CD4-positive, CD25-positive, alpha-beta regulatory T cell (primary cell): ENCODE measurements around the gene URAD. TPM values are rescaled to one million over a fixed set of nuclear protein-coding genes. Genes with fewer than 3 reads are reported as not detected.
A peak's percentile ranks its signal among the peaks of the same experiment; 100 is the strongest.

Experiments used
- ATAC-seq, 2 donors: fragments of 150-1000 bp; cut with Tn5 transposase; one replicate each; pipeline ENCODE4 v1.10.0; 2021; ENCODE audit warnings: low read depth in 2 of 2, moderate number of reproducible peaks in 2 of 2, moderate library complexity in 1 of 2
- DNase-seq, 3 donors: peaks; one replicate each; pipeline versions ENCODE4 v3.0.0 to v3.0.0-alpha.2; 2012 to 2022; ENCODE audit warnings: mixed read lengths in 1 of 3
- H3K27ac ChIP-seq: one replicate; pipeline ENCODE4 v1.7.0; 2013; ENCODE audit warnings: mild to moderate bottlenecking, low read length; ENCODE audit not compliant: insufficient read depth, poor library complexity, severe bottlenecking
- H3K27me3 ChIP-seq: one replicate; pipeline ENCODE4 v1.7.0; 2013; ENCODE audit warnings: low read length; ENCODE audit not compliant: control insufficient read depth, insufficient read depth
- H3K36me3 ChIP-seq: one replicate; pipeline ENCODE4 v1.7.0; 2013; ENCODE audit warnings: mild to moderate bottlenecking, low read length, moderate library complexity; ENCODE audit not compliant: control insufficient read depth, insufficient read depth
- H3K4me1 ChIP-seq: 2 replicates; pipeline ENCODE4 v1.7.0; 2013; ENCODE audit warnings: mild to moderate bottlenecking, low read length; ENCODE audit not compliant: insufficient read depth, control insufficient read depth, poor library complexity, severe bottlenecking
- H3K4me3 ChIP-seq: one replicate; pipeline ENCODE4 v1.7.0; 2013; ENCODE audit warnings: low read depth, mild to moderate bottlenecking, low read length, moderate library complexity
- H3K9me3 ChIP-seq, 2 experiments: 1 replicate in 1 of 2; 2 replicates in 1 of 2; pipeline ENCODE4 v1.7.0; 2013; ENCODE audit warnings: low read length in 2 of 2, mild to moderate bottlenecking in 1 of 2, moderate library complexity in 1 of 2; ENCODE audit not compliant: control insufficient read depth in 2 of 2
- H3K27ac Mint-ChIP-seq, 3 donors: one replicate each; pipeline ENCODE4 v1.8.0; 2020 to 2022; ENCODE audit warnings: mild to moderate bottlenecking in 3 of 3, mixed read lengths in 3 of 3, moderate library complexity in 2 of 3
- H3K27me3 Mint-ChIP-seq: one replicate; pipeline ENCODE4 v1.8.0; 2022; ENCODE audit warnings: mild to moderate bottlenecking, mixed read lengths
- H3K36me3 Mint-ChIP-seq: one replicate; pipeline ENCODE4 v1.8.0; 2020; ENCODE audit warnings: mixed read lengths
- H3K4me1 Mint-ChIP-seq, 4 donors: one replicate each; pipeline ENCODE4 v1.8.0; 2020 to 2022; ENCODE audit warnings: mixed read lengths in 4 of 4, mild to moderate bottlenecking in 1 of 4
- H3K4me3 Mint-ChIP-seq, 4 donors: one replicate each; pipeline ENCODE4 v1.8.0; 2020 to 2022; ENCODE audit warnings: mild to moderate bottlenecking in 4 of 4, mixed read lengths in 4 of 4, moderate library complexity in 3 of 4
- H3K9me3 Mint-ChIP-seq, 7 donors: one replicate each; pipeline ENCODE4 v1.8.0; 2020 to 2022; ENCODE audit warnings: mixed read lengths in 7 of 7, mild to moderate bottlenecking in 3 of 7, moderate library complexity in 2 of 7
- polyA plus RNA-seq, 4 donors: library from polyadenylated mRNA; unstranded; fragments of 300-500 nt; fragmentation: Illumina TruSeq; gene quantifications; one replicate each; pipeline ENCODE4 v1.2.3, GENCODE V29; 2021
- total RNA-seq: library from RNA; stranded (reverse); gene quantifications from one replicate; pipeline ENCODE4 v1.2.3, GENCODE V29; 2022

The URAD gene
- total and polyA plus RNA-seq, 5 donors from 2014 or later, result not detected

DNA sequence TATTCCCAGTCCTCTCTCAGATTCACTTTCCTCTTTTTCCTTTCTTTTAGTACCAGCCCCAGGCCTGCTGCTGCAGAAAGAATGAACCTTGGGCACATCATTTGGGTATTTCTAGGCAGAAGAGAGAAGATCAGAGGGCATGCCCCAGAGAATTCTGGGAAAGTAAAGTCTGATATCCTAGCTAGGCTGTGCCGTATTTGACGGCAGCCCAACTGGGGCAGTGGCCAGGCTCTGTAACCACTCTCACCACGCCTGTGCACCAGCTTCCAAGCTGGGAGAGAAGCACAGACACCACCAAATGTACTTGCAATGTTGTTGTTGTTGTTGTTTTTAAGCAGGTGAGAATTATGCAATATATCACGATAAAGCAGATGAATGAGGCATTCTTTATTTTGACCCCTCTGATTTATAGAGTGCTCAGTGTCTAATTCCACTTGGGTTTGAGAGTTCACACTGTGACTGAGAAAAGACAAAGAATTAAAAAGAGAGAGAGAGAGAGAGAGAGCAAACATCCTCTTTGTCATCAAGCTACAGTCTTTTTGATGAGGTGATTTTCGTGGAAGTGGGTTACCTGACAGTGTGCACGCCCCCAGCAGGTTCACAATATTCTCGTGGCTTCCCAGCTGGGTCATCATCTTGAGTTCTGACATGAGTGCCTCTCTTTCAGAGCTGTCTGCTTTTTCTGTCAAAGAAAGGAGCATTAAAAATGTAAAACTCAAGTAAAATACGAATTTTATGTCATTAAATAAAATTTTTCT is 39.3 kb upstream of the URAD start:
- H3K36me3 Mint-ChIP-seq, result no peaks in the 10 kb centered on the region
- no peak overlapping the region for H3K4me3 Mint-ChIP-seq
- H3K27ac Mint-ChIP-seq, result no peak overlapping the region

DNA sequence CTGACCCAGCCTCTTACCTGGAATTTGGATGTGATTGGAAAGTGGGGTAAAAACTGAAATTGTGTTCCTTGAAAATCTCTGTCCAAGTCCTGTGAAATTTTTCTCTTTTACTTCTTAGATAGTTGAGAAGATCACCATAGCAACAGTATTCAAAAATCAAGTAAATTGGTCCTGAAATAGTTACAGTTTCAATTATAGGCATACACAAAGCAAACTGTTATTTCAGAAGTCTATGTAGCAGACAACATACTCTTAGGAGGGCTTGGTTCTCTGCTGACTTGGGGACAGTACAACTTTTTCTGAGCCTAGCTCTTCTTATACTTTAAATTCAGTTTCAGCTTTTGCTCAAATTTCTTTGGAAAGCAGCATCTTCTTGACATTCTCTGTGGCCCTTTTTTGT is 38.6 kb upstream of the URAD start:
- no peak overlapping the region for H3K27ac Mint-ChIP-seq
- DNase-seq (no peak), ATAC-seq (no peak)
- peaks cover 0 to 2% (median 0%) of the 10 kb centered on the region in 4 donors for H3K4me1 Mint-ChIP-seq
- H3K27me3 Mint-ChIP-seq, result peaks cover 16% of the 10 kb centered on the region
- Histone ChIP-seq H3K27me3 (peaks cover 2% of the 10 kb centered on the region), H3K4me1 (no peaks in the 10 kb centered on the region), H3K27ac (no peak overlapping the region), H3K4me3 (no peak overlapping the region), H3K9me3 (no peaks in the 10 kb centered on the region), H3K36me3 (no peaks in the 10 kb centered on the region)
- H3K36me3 Mint-ChIP-seq, result no peaks in the 10 kb centered on the region
- H3K4me3 Mint-ChIP-seq, result no peak overlapping the region
- H3K9me3 Mint-ChIP-seq, result peaks cover 0 to 3% (median 0%) of the 10 kb centered on the region in 7 donors

More for the DNA sequence above, 39.3 kb upstream of the URAD start:
- peak in 1 of 3 donors; percentile 53 for DNase-seq
- H3K4me1 ChIP-seq, result no peaks in the 10 kb centered on the region
- no peaks in the 10 kb centered on the region for H3K36me3 ChIP-seq
- peaks cover 0 to 2% (median 0%) of the 10 kb centered on the region in 4 donors for H3K4me1 Mint-ChIP-seq
- peaks cover 0 to 3% (median 0%) of the 10 kb centered on the region in 7 donors for H3K9me3 Mint-ChIP-seq
- no peaks in the 10 kb centered on the region for H3K9me3 ChIP-seq
- H3K27ac ChIP-seq, result no peak overlapping the region
- no peak for ATAC-seq
- peaks cover 2% of the 10 kb centered on the region for H3K27me3 ChIP-seq
- no peak overlapping the region for H3K4me3 ChIP-seq
- peaks cover 16% of the 10 kb centered on the region for H3K27me3 Mint-ChIP-seq

DNA sequence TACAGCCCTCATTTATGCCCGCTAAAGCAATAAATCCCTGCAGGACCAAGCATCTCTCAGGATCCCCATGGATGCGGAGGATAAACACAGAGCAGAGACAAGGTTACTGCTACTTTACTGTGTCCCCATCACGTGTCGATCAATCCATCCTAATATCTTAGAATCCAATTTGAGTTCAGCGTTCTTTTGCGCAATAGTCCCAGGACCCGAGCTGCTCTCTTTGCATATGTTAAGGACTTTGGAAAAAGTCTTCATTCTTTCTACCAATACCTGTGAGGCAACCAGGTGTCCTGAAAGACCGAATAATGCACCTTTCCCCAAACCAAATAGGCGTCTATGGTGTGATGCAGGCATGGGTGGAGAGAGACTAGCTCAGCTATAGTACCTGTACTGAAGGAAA is 38.0 kb upstream of the URAD start:
- Mint-ChIP-seq H3K27ac (no peak overlapping the region), H3K4me3 (no peak overlapping the region), H3K27me3 (peaks cover 16% of the 10 kb centered on the region), H3K9me3 (peaks cover 0 to 3% (median 0%) of the 10 kb centered on the region in 7 donors), H3K36me3 (no peaks in the 10 kb centered on the region), H3K4me1 (no peaks in the 10 kb centered on the region)
- no peak for DNase-seq
- Histone ChIP-seq H3K36me3 (no peaks in the 10 kb centered on the region), H3K4me3 (no peak overlapping the region), H3K27ac (no peak overlapping the region), H3K27me3 (peaks cover 2% of the 10 kb centered on the region), H3K4me1 (no peaks in the 10 kb centered on the region), H3K9me3 (no peaks in the 10 kb centered on the region)
- ATAC-seq, result no peak

DNA sequence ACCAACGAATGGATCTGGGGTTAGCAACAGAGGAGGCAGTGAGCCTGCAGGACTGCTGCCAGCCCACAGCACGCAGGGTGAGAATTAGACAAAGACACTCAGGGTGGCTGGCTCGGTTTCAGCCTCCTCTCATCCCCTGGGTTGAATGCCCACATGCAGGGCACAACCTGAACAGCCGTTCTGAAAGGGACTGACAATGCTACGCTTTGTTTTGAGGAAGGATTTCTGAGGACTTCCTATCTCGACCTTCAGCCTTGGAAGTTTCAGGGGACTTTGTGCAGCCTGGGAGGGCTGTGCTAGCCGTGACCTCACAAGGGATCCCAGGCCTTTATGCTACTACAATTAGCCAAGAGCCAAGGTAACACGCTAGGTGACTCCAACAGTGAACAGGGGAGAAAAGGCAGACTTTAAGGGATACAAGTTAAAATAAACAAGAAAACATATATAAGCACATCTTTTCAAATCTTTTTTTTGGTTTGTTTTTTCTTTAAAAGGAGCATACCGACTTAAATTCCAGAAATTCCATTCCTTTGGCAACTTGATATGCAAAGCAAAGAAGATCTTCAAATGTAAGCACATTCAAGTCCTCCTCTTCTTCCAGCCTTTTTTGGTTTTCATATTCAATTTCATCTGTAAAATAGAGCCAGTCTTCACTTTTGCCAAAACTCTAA is 34.5 kb upstream of the URAD start:
- Mint-ChIP-seq H3K4me3 (no peak overlapping the region), H3K36me3 (no peaks in the 10 kb centered on the region), H3K4me1 (no peaks in the 10 kb centered on the region), H3K9me3 (peaks cover 0 to 3% (median 0%) of the 10 kb centered on the region in 7 donors), H3K27me3 (peaks cover 11% of the 10 kb centered on the region), H3K27ac (no peak overlapping the region)
- H3K27me3 ChIP-seq, result no peaks in the 10 kb centered on the region
- DNase-seq, result no peak
- no peaks in the 10 kb centered on the region for H3K9me3 ChIP-seq
- no peaks in the 10 kb centered on the region for H3K4me1 ChIP-seq
- ATAC-seq, result no peak
- H3K36me3 ChIP-seq, result no peaks in the 10 kb centered on the region
- H3K4me3 ChIP-seq, result no peak overlapping the region
- no peak overlapping the region for H3K27ac ChIP-seq

DNA sequence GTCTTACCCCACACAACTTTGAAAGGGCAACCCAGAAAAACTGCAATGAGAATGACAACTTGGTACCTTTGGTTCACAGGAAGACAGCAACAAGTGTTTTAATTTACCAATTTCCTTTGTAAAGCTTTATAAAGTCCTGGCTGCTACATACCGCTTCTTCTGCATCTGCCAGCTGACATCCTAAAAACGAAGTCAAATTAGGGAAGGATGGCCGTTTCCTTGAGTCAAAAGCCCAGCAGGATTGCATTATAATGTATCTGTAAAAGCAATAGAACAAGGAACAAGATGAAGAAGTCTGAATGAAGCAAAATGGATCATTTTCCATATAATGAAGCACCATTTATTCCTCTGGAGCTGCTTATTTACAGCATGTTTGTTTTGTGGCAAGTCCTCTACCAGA is 25.8 kb upstream of the URAD start:
- no peaks in the 10 kb centered on the region for H3K9me3 ChIP-seq
- ATAC-seq, result no peak
- no peak overlapping the region for H3K27ac Mint-ChIP-seq

DNA sequence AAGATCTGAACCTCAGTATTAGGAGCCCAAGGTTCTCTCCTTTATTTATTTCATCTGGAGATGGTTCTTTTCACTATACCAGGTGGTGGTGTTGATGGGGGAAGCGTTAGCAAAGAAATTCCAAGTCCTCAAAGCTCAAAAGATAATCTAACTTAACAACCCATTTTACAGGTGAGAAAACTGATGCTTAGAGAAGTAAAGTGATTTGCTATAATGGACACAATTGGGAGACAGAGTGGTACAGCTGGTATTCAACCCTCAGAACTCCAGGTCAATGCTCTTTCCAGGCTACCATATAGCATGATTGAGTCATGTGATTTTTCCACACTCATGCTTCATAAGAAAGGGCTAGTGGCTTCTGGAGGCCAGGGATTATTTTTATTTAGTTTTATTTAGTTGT is 25.0 kb upstream of the URAD start:
- no peak for DNase-seq
- Mint-ChIP-seq H3K4me3 (no peak overlapping the region), H3K27me3 (peaks cover 26% of the 10 kb centered on the region), H3K36me3 (no peaks in the 10 kb centered on the region), H3K4me1 (peaks cover 0 to 8% (median 3%) of the 10 kb centered on the region in 4 donors), H3K9me3 (no peaks in the 10 kb centered on the region), H3K27ac (no peak overlapping the region)
- no peaks in the 10 kb centered on the region for H3K9me3 ChIP-seq
- H3K27me3 ChIP-seq, result no peaks in the 10 kb centered on the region
- ATAC-seq, result no peak
- no peaks in the 10 kb centered on the region for H3K4me1 ChIP-seq
- no peak overlapping the region for H3K4me3 ChIP-seq
- no peaks in the 10 kb centered on the region for H3K36me3 ChIP-seq
- no peak overlapping the region for H3K27ac ChIP-seq

More for the DNA sequence above, 25.8 kb upstream of the URAD start:
- H3K4me3 ChIP-seq, result no peak overlapping the region
- H3K27ac ChIP-seq, result no peak overlapping the region
- H3K27me3 Mint-ChIP-seq, result peaks cover 26% of the 10 kb centered on the region
- H3K4me1 ChIP-seq, result no peaks in the 10 kb centered on the region
- peaks cover 0 to 8% (median 3%) of the 10 kb centered on the region in 4 donors for H3K4me1 Mint-ChIP-seq
- H3K27me3 ChIP-seq, result no peaks in the 10 kb centered on the region
- no peaks in the 10 kb centered on the region for H3K36me3 Mint-ChIP-seq
- H3K9me3 Mint-ChIP-seq, result no peaks in the 10 kb centered on the region
- no peak for DNase-seq
- H3K4me3 Mint-ChIP-seq, result no peak overlapping the region
- no peaks in the 10 kb centered on the region for H3K36me3 ChIP-seq

DNA sequence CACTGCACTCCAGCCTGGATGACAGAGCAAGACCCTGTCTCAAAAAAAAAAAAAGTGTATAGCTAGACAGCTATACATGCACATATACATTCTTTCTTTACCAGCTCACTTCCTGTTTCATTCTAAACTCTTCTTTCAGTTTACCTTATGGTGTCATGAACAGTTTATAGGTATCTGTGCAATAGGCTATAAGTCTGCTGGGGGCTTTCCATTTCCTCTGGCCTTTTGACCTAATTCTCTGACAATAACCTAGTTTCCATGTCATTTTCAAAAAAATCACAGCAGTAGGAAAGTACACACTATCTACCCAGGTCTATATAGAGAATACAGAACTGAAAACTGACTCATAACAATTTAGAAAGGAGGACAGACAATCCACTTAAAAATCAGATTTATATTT is 24.4 kb upstream of the URAD start:
- Mint-ChIP-seq H3K27ac (no peak overlapping the region), H3K36me3 (no peaks in the 10 kb centered on the region), H3K27me3 (peaks cover 24% of the 10 kb centered on the region), H3K4me1 (peaks cover 0 to 8% (median 3%) of the 10 kb centered on the region in 4 donors), H3K4me3 (no peak overlapping the region), H3K9me3 (no peaks in the 10 kb centered on the region)
- no peak overlapping the region for H3K27ac ChIP-seq
- H3K9me3 ChIP-seq, result no peaks in the 10 kb centered on the region
- no peak overlapping the region for H3K4me3 ChIP-seq
- no peaks in the 10 kb centered on the region for H3K4me1 ChIP-seq
- no peaks in the 10 kb centered on the region for H3K36me3 ChIP-seq
- H3K27me3 ChIP-seq, result no peaks in the 10 kb centered on the region
- peak in 1 of 3 donors; percentile 38 for DNase-seq
- ATAC-seq, result peak in 1 of 2 donors; percentile 34
